ENCODE measurements around the gene CLBA1. TPM values are rescaled to one million over a fixed set of nuclear protein-coding genes. Genes with fewer than 3 reads are reported as not detected.
A peak's percentile ranks its signal among the peaks of the same experiment; 100 is the strongest.
"Not testable (repeated sequence)": the region's sequence is repeated elsewhere in the genome, so short reads cannot be mapped to it uniquely, and the experiment has no call there.

CLBA1 gene
- total RNA-seq, 1 experiment from 2014 or later = 8.4 TPM

- no peak for DNase-seq (ENCODE audit: low read depth)
These were observed 36.7 kb downstream of the CLBA1 start for GRCh38 chr14:105022276-105022670.

GRCh38 chr14:105023144-105023543 is 37.6 kb downstream of the CLBA1 start:
- DNase-seq (ENCODE audit: low read depth) = peak; percentile 73

- peak; percentile 71 for DNase-seq (ENCODE audit: low read depth)
These were observed 38.3 kb downstream of the CLBA1 start for GRCh38 chr14:105023791-105024480.

- no peak for DNase-seq (ENCODE audit: low read depth)
These were observed 39.8 kb downstream of the CLBA1 start for GRCh38 chr14:105025429-105025828.

GRCh38 chr14:105026033-105026785 is 40.6 kb downstream of the CLBA1 start:
- peak; percentile 75 for DNase-seq (ENCODE audit: low read depth)

GRCh38 chr14:105026802-105027563 is 41.4 kb downstream of the CLBA1 start:
- no peak for DNase-seq (ENCODE audit: low read depth)

GRCh38 chr14:105027718-105028117 is 42.1 kb downstream of the CLBA1 start:
- not testable (repeated sequence) for DNase-seq (ENCODE audit: low read depth)

GRCh38 chr14:105028251-105028927 is 42.8 kb downstream of the CLBA1 start:
- DNase-seq (ENCODE audit: low read depth) = peak; percentile 66

- no peak for DNase-seq (ENCODE audit: low read depth)
These were observed 43.8 kb downstream of the CLBA1 start for GRCh38 chr14:105029402-105029801.

- no peak for DNase-seq (ENCODE audit: low read depth)
These were observed 44.6 kb downstream of the CLBA1 start for GRCh38 chr14:105030194-105030593.

GRCh38 chr14:105030836-105031396 is 45.3 kb downstream of the CLBA1 start:
- no peak for DNase-seq (ENCODE audit: low read depth)

- peak; percentile 43 for DNase-seq (ENCODE audit: low read depth)
These were observed 46.9 kb downstream of the CLBA1 start for GRCh38 chr14:105032451-105032901.

GRCh38 chr14:105033412-105033900 is 47.9 kb downstream of the CLBA1 start:
- not testable (repeated sequence) for DNase-seq (ENCODE audit: low read depth)

GRCh38 chr14:105034315-105035039 is 48.9 kb downstream of the CLBA1 start:
- DNase-seq (ENCODE audit: low read depth) = no peak

GRCh38 chr14:105035616-105036015 is 50.0 kb downstream of the CLBA1 start:
- DNase-seq (ENCODE audit: low read depth) = not testable (repeated sequence)

GRCh38 chr14:105039458-105040205 is 54.0 kb downstream of the CLBA1 start:
- no peak for DNase-seq (ENCODE audit: low read depth)

- peak; percentile 54 for DNase-seq (ENCODE audit: low read depth)
These were observed 56.5 kb downstream of the CLBA1 start for GRCh38 chr14:105041841-105042765.

- DNase-seq (ENCODE audit: low read depth) = no peak
These were observed 57.2 kb downstream of the CLBA1 start for GRCh38 chr14:105042813-105043212.

- no peak for DNase-seq (ENCODE audit: low read depth)
These were observed 58.1 kb downstream of the CLBA1 start for GRCh38 chr14:105043641-105044040.
